HG02970 (cell line): ENCODE data around the gene ARHGAP27.
A peak's percentile ranks its signal among the peaks of the same experiment; 100 is the strongest.
"Not testable (repeated sequence)": the region's sequence is repeated elsewhere in the genome, so short reads cannot be mapped to it uniquely, and the experiment has no call there.

ENCODE experiments used
- ATAC-seq: cut with Tn5 transposase; IDR thresholded peaks from one replicate; pipeline ENCODE4 v1.9.1; 2021; ENCODE audit warnings: mild to moderate bottlenecking, moderate library complexity, moderate number of reproducible peaks; ENCODE audit not compliant: unreplicated experiment, low FRiP score

Gene ARHGAP27

GRCh38 chr17:45446872-45447625 is 14.4 kb upstream of the ARHGAP27 start:
- ATAC-seq: not testable (repeated sequence)

GRCh38 chr17:45445901-45446743 is 13.5 kb upstream of the ARHGAP27 start:
- not testable (repeated sequence) for ATAC-seq

GRCh38 chr17:45444856-45445820 is 12.5 kb upstream of the ARHGAP27 start:
- ATAC-seq: not testable (repeated sequence)

- not testable (repeated sequence) for ATAC-seq
Observed at GRCh38 chr17:45444301-45444700, 11.6 kb upstream of the ARHGAP27 start.

- ATAC-seq: not testable (repeated sequence)
Observed at GRCh38 chr17:45443371-45444260, 10.9 kb upstream of the ARHGAP27 start.

GRCh38 chr17:45441526-45442310 is 9.0 kb upstream of the ARHGAP27 start:
- ATAC-seq: no peak

- peak; percentile 47 for ATAC-seq
Observed at GRCh38 chr17:45440839-45441515, 8.3 kb upstream of the ARHGAP27 start.

- ATAC-seq: no peak
Observed at GRCh38 chr17:45440161-45440778, 7.6 kb upstream of the ARHGAP27 start.

GRCh38 chr17:45438931-45439610 is 6.4 kb upstream of the ARHGAP27 start:
- ATAC-seq: no peak

- no peak for ATAC-seq
Observed at GRCh38 chr17:45437465-45438283, 5.0 kb upstream of the ARHGAP27 start.

GRCh38 chr17:45436625-45437464 is 4.2 kb upstream of the ARHGAP27 start:
- ATAC-seq: no peak

GRCh38 chr17:45436161-45436560 is 3.5 kb upstream of the ARHGAP27 start:
- ATAC-seq: no peak

GRCh38 chr17:45435481-45435880 is 2.8 kb upstream of the ARHGAP27 start:
- no peak for ATAC-seq

GRCh38 chr17:45433159-45433535 is 477 bp upstream of the ARHGAP27 start:
- no peak for ATAC-seq
